Stomach (tissue), 19 donors: ENCODE measurements around the gene FAM9A. TPM values are rescaled to one million over a fixed set of nuclear protein-coding genes. Genes with fewer than 3 reads are reported as not detected.
A peak's percentile ranks its signal among the peaks of the same experiment; 100 is the strongest.

Experiments used
- DNase-seq, 2 donors: peaks; one replicate each; pipeline versions ENCODE4 v3.0.0 to v3.0.0-alpha.2; 2013 to 2019
- H3K27ac ChIP-seq, 5 donors: fragments of 200-600 bp in 4 of 5; sonication (generic) in 4 of 5; one replicate each; pipeline ENCODE4 v1.5.1; 2013 to 2019; ENCODE audit warnings: mild to moderate bottlenecking in 1 of 5, moderate library complexity in 1 of 5
- H3K27me3 ChIP-seq, 3 donors: fragments of 200-600 bp; sonication (generic); one replicate each; pipeline ENCODE4 v1.5.1; 2017 to 2019; ENCODE audit warnings: mixed run types in 1 of 3
- H3K36me3 ChIP-seq, 4 donors: fragments of 200-600 bp; sonication (generic); 1 replicate in 3 of 4; 2 replicates in 1 of 4; pipeline ENCODE4 v1.5.1; 2016 to 2019
- H3K4me1 ChIP-seq, 4 donors: fragments of 200-600 bp; sonication (generic); one replicate each; pipeline ENCODE4 v1.5.1; 2016 to 2019
- H3K4me3 ChIP-seq, 4 donors: fragments of 200-600 bp; sonication (generic) in 3 of 4; one replicate each; pipeline ENCODE4 v1.5.1; 2016 to 2019; ENCODE audit warnings: mild to moderate bottlenecking in 1 of 4
- H3K9me3 ChIP-seq, 4 donors: fragments of 200-600 bp; sonication (generic); one replicate each; pipeline ENCODE4 v1.5.1; 2016 to 2019
- EP300 ChIP-seq: sonication (generic); formaldehyde crosslinking; IDR thresholded peaks from one replicate; pipeline ENCODE4 v1.6.1; 2017; ENCODE audit warnings: antibody characterized with exemption
- POLR2A ChIP-seq, 4 donors: fragments of 450-650 bp; IDR thresholded peaks; one replicate each; pipeline ENCODE4 v1.6.1; 2016; ENCODE audit warnings: antibody characterized with exemption in 4 of 4, control low read depth in 2 of 4, mild to moderate bottlenecking in 1 of 4, moderate library complexity in 1 of 4
- POLR2AphosphoS5 ChIP-seq, 3 donors: sonication (generic); formaldehyde crosslinking; IDR thresholded peaks; one replicate each; pipeline ENCODE4 v1.6.1; 2016; ENCODE audit warnings: antibody characterized with exemption in 3 of 3
- WGBS, 5 donors: extraction: QIAGEN DNeasy Blood & Tissue Kit in 3 of 5; methylation state at CpG; one replicate each; pipeline versions ENCODE4 v1.1.5 to v1.1.7; 2013 to 2018; 5-methylcytosine and 5-hydroxymethylcytosine counted together
- intact Hi-C: fragments of 100-400 bp; cut with DNase I; formaldehyde crosslinking; loops from one replicate; pipeline ENCODE4 v1.15.1; 2023; ENCODE audit warnings: low total_unique reads
- long read RNA-seq, 10 donors: transcript quantifications; one replicate each; lab custom pipeline, GENCODE V29; 2026
- polyA plus RNA-seq, 3 donors: library from polyadenylated mRNA; stranded (reverse); fragments of 200-250 nt; gene quantifications; one replicate each; pipeline ENCODE4 v1.2.3, GENCODE V29; 2013
- total RNA-seq, 5 donors: library from RNA; depleted of rRNA; stranded (reverse); fragments of >200 nt; gene quantifications; one replicate each; pipeline versions ENCODE4 v1.1.0 to v1.2.3, GENCODE V29; 2014 to 2016
- TF ChIP-seq, protein P1 (sequence below), 7 experiments: fragments of 450-650 bp in 4 of 7; fragments of 200-600 bp in 3 of 7; sonication (generic) in 3 of 7; IDR thresholded peaks; one replicate each; pipeline ENCODE4 v1.5.1; 2016 to 2019; ENCODE audit warnings: antibody characterized with exemption in 7 of 7, control low read depth in 2 of 7, mild to moderate bottlenecking in 1 of 7
- donor health status: healthy with polysubstance abuse.
- donor health status: Bipolar disorder and iron deficiency.
- donor health status: healthy.

Gene FAM9A
- total RNA-seq: not detected
- not detected for polyA plus RNA-seq
- long read RNA-seq, donor 1: 0 reads
- long read RNA-seq, donor 2: 0 reads
- long read RNA-seq, donor 3: 0 reads
- long read RNA-seq, donor 4: 0 reads
- long read RNA-seq, donor 5: 0 reads
- long read RNA-seq, donor 6: 0 reads
- long read RNA-seq, donor 7: 0 reads
- long read RNA-seq, donor 8: 0 reads
- long read RNA-seq, donor 9: 0 reads
- long read RNA-seq, donor 10: 0 reads

DNA sequence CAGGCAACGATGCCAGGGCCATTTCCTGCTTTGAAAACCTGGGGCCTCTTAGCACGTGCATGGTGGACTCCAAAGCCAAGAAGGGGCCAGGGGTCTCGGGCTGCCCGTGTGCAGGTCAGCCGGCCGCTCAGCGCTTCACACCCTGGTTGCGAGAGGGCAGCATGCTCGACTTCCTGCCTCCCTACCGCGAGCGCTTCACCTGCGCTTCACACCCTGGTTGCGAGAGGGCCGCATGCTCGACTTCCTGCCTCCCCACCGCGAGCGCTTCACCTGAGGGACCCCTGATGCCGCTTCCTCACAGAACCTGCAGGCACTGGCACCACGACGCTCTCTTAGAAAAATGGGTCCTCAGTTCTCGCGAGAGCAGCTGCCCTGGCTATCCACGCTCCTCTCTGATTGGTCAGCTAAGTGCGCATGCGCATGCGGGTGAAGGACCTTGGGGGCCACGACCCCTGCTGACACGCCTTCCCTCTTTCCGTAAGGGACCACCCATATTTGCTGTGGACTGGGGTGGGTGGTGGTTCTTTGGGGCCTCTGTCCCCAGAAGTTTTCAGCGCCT is at the start of gene FAM9A:
TSS of gene FAM9A (minus strand) at position 343 of the 559 bp plus-strand sequence. CDS start 1,212 bp downstream, outside the sequence.
- no peaks in the 10 kb centered on the region for H3K27me3 ChIP-seq
- TF ChIP-seq POLR2A (IDR thresholded peaks at IDR 0.05): no peak
- TF ChIP-seq EP300: no peak
- TF ChIP-seq, protein P1, sequence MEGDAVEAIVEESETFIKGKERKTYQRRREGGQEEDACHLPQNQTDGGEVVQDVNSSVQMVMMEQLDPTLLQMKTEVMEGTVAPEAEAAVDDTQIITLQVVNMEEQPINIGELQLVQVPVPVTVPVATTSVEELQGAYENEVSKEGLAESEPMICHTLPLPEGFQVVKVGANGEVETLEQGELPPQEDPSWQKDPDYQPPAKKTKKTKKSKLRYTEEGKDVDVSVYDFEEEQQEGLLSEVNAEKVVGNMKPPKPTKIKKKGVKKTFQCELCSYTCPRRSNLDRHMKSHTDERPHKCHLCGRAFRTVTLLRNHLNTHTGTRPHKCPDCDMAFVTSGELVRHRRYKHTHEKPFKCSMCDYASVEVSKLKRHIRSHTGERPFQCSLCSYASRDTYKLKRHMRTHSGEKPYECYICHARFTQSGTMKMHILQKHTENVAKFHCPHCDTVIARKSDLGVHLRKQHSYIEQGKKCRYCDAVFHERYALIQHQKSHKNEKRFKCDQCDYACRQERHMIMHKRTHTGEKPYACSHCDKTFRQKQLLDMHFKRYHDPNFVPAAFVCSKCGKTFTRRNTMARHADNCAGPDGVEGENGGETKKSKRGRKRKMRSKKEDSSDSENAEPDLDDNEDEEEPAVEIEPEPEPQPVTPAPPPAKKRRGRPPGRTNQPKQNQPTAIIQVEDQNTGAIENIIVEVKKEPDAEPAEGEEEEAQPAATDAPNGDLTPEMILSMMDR (IDR thresholded peaks at IDR 0.05): no peak
- no peak for TF ChIP-seq POLR2AphosphoS5 (IDR thresholded peaks at IDR 0.05)
- H3K9me3 ChIP-seq: no peaks in the 10 kb centered on the region
- H3K36me3 ChIP-seq: no peaks in the 10 kb centered on the region
- intact Hi-C loops: no loop called here
- DNase-seq: no peak
- WGBS, 5 donors: 95 to 98% (median 98%) methylated on average over 21 to 32 of the region's 32 CpGs
- H3K4me3 ChIP-seq: no peak within 1 kb of the TSS
- no peak within 1 kb of the TSS for H3K27ac ChIP-seq
- no peaks in the 10 kb centered on the region for H3K4me1 ChIP-seq

GRCh38 chrX:8850478-8850877 is 49.3 kb upstream of the FAM9A start:
- intact Hi-C loops: no loop called here
- 72 to 90% (median 73%) methylated on average over 6 of the region's 6 CpGs for WGBS, 5 donors
- no peak for TF ChIP-seq POLR2A (IDR thresholded peaks at IDR 0.05)
- no peak for TF ChIP-seq POLR2AphosphoS5 (IDR thresholded peaks at IDR 0.05)
- no peak for TF ChIP-seq EP300
- TF ChIP-seq, protein P1 (IDR thresholded peaks at IDR 0.05): no peak
- H3K4me3 ChIP-seq: no peak overlapping the region
- H3K27me3 ChIP-seq: no peaks in the 10 kb centered on the region
- H3K27ac ChIP-seq: no peak overlapping the region
- no peak for DNase-seq
- H3K36me3 ChIP-seq: no peaks in the 10 kb centered on the region
- H3K4me1 ChIP-seq: no peaks in the 10 kb centered on the region
- H3K9me3 ChIP-seq: peaks cover 0 to 3% (median 0%) of the 10 kb centered on the region in 4 donors

DNA sequence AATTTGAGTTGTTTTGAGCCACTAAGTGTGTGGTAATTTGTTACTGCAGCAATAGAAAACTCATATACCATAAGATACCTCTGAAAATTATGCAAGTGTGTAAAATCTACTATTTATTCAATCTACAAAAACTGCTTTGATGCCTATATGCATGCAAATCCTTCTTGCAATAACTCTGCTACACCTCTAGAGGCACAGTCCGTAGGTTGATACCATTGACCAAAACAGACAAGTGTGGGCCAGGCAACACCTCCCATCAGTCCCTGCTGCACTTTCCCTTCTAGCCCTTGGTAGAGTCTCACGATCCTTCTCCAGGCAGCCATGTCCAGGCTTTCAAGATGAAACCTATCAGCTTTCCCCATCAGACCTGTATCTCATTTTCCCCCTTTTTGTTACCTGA is 48.8 kb upstream of the FAM9A start:
- Histone ChIP-seq H3K27ac (no peak overlapping the region), H3K36me3 (no peaks in the 10 kb centered on the region), H3K4me1 (no peaks in the 10 kb centered on the region), H3K27me3 (no peaks in the 10 kb centered on the region), H3K4me3 (no peak overlapping the region), H3K9me3 (peaks cover 0 to 3% (median 0%) of the 10 kb centered on the region in 4 donors)
- no peak for TF ChIP-seq POLR2A (IDR thresholded peaks at IDR 0.05)
- no peak for TF ChIP-seq EP300
- TF ChIP-seq, protein P1 (IDR thresholded peaks at IDR 0.05): no peak
- TF ChIP-seq POLR2AphosphoS5 (IDR thresholded peaks at IDR 0.05): no peak
- no peak for DNase-seq
- WGBS, 5 donors: 37 to 78% (median 56%) methylated on average over 2 of the region's 2 CpGs
- intact Hi-C loops: no loop called here

GRCh38 chrX:8849458-8849857 is 48.3 kb upstream of the FAM9A start:
- Histone ChIP-seq H3K27me3 (peaks cover 0 to 3% (median 0%) of the 10 kb centered on the region in 3 donors), H3K4me1 (no peaks in the 10 kb centered on the region), H3K9me3 (peaks cover 0 to 3% (median 0%) of the 10 kb centered on the region in 4 donors), H3K36me3 (no peaks in the 10 kb centered on the region), H3K27ac (peak overlapping the region in 2 of 5 donors; percentile 13 to 46), H3K4me3 (no peak overlapping the region)
- no peak for DNase-seq
- intact Hi-C loops: no loop called here
- 22 to 46% (median 37%) methylated on average over 2 of the region's 2 CpGs for WGBS, 5 donors
- TF ChIP-seq POLR2A (IDR thresholded peaks at IDR 0.05) (no peak), POLR2AphosphoS5 (IDR thresholded peaks at IDR 0.05) (peak in 1 of 3 donors; percentile 7)

DNA sequence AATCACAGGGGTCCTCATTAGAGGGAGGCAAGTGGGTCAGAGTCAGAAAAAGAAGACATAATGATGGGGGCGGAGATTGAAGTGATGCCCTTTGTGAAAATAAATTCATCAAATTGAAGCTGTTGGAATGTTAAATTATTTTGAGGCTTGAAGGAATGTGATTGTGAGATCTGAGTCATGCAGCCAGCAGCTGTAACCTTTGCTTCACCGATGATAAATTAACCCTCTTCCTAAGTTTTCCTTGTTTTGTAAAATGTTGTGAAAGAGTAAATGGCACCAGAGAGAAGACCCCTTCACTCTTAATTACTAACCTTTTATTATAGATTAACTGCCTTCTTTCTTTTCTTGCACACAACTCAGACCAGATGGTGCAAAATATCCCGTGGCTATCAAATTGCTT is 47.7 kb upstream of the FAM9A start:
- H3K27me3 ChIP-seq: peaks cover 0 to 3% (median 0%) of the 10 kb centered on the region in 3 donors
- peak overlapping the region in 1 of 5 donors; percentile 46 for H3K27ac ChIP-seq
- TF ChIP-seq, protein P1 (IDR thresholded peaks at IDR 0.05): no peak
- TF ChIP-seq EP300: no peak
- TF ChIP-seq POLR2A (IDR thresholded peaks at IDR 0.05): no peak
- no peak for TF ChIP-seq POLR2AphosphoS5 (IDR thresholded peaks at IDR 0.05)
- 35 to 59% (median 54%) methylated on average over 3 of the region's 3 CpGs for WGBS, 5 donors
- H3K9me3 ChIP-seq: peaks cover 0 to 3% (median 0%) of the 10 kb centered on the region in 4 donors
- no peaks in the 10 kb centered on the region for H3K4me1 ChIP-seq
- intact Hi-C loops: no loop called here
- H3K4me3 ChIP-seq: no peak overlapping the region
- H3K36me3 ChIP-seq: no peaks in the 10 kb centered on the region
- DNase-seq: no peak
